ENCODE data around the gene GSTM2.
"Not testable (repeated sequence)": the region's sequence is repeated elsewhere in the genome, so short reads cannot be mapped to it uniquely, and the experiment has no call there.

Gene GSTM2

DNA sequence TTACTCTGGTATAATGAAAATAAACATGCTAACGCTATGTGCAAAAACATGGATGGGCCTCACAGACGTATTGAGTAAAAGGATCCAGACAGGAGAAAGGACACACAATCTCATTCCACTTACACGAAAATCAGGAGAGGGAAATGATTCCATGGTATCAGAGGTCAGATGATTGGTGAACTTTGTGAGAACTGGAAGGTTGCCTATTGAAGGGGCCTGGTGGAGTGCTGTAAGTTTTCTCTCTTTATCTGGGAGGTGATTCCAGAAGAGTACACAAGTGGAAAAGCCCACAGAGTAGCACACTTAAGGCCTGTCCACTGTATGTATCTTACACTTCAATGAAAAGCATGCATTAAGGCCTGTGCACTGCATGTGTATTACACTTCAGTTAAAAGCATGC is 9.6 kb downstream of the GSTM2 start:
- DNase-seq (ENCODE audit: low spot score) = no peak

- DNase-seq (ENCODE audit: low spot score) = not testable (repeated sequence)
Observed at GRCh38 chr1:109678637-109679036, 10.8 kb downstream of the GSTM2 start.

- not testable (repeated sequence) for DNase-seq (ENCODE audit: low spot score)
Observed at GRCh38 chr1:109684777-109685176, 16.9 kb downstream of the GSTM2 start.

GRCh38 chr1:109685399-109685798 is 17.5 kb downstream of the GSTM2 start:
- not testable (repeated sequence) for DNase-seq (ENCODE audit: low spot score)

DNA sequence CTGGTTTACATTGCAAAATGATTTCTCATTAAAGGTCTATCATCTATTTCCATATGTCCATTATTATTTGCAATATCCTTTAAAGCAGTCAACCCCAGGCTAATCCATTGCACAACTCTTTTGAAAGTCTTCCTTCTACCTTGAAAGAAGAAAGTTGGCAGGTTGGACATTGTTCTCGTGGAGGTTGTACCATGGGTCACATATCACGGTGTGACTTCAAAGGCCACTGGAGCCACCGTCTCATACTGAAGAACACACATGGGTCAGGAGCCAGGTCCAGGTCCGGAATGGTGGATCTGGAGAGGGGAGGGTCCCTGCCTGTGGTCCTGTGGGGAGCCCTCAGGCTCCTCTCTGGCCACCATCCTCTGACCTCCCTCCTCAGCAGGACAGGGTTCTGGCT is 18.0 kb downstream of the GSTM2 start:
- DNase-seq (ENCODE audit: low spot score) = not testable (repeated sequence)

- not testable (repeated sequence) for DNase-seq (ENCODE audit: low spot score)
Observed at GRCh38 chr1:109687109-109687508, 19.3 kb downstream of the GSTM2 start.

DNA sequence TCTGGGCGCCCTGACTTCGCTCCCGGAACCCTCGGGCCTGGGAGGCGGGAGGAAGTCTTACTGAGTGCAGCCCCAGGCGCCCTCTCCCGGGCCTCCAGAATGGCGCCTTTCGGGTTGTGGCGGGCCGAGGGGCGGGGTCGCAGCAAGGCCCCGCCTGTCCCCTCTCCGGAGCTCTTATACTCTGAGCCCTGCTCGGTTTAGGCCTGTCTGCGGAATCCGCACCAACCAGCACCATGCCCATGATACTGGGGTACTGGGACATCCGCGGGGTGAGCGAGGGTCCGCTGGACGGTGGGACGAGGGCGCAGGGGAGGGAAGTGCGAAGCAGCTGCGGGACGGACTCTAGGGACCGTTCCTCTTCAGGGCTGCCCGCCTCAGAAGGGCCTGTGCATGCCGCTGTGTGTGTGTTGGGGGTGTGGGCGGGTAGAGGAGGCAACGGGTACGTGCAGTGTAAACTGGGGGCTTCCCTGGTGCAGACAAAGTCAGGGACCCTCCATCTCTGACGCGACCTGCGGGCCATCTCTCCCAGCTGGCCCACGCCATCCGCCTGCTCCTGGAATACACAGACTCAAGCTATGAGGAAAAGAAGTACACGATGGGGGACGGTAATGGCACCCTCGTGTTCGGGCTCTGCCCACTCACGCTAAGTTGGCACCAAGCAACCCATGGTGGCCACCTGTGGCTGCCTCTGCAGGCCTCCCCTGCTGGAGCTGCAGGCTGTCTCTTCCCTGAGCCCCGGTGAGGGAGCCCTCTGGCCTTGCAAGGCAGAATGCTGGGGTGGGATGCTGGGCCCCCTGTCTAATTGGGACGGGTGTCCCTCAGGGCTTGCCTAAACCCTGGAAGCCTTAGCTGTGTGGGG is 20.0 kb downstream of the GSTM2 start, which contains the start of gene GSTM1:
GSTM1 (plus strand) TSS at position 177 of the 859 bp plus-strand sequence; CDS start at position 234, 57 bp downstream.
- DNase-seq (ENCODE audit: low spot score) = no peak

DNA sequence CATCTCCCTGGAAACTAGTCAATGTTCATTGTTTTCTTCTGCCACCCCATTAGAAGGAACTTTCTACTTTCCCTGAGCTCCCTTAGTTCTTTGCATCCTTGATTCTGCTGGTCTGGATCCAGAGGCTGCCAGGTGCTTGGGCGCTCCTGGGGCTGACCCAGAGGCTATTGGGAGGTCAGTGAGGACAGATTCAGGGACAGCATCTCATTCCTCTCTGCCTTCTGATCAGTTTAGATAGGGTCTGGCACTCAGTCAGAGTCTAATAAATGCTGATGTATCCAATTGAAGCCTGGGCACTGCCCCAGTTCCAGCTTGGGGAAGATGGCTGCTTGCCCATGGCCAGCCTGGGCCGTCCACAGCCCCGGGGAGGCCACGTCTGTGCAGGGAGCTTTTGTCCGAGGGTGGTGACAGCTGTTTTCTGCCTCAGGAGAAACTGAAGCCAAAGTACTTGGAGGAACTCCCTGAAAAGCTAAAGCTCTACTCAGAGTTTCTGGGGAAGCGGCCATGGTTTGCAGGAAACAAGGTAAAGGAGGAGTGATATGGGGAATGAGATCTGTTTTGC is 22.1 kb downstream of the GSTM2 start:
- no peak for DNase-seq (ENCODE audit: low spot score)

DNA sequence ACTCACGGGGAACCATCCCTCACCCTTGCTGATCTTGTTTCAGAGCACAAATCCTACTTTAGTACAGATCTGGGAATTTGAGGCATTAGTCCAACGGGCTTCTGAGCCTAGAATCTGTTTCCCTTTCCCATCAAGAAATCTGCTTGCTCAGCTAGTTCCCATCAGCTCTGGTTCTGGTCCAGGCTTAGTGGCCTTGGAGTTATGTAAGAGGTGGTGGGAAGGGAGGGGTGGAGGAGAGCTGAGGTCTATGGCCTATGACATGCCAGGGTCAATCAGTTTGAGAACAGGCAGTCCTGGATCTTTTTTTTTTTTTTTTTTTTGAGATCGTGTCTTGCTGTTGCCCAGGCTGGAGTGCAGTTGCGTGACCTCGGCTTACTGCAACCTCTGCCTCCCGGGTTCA is 23.9 kb downstream of the GSTM2 start:
- DNase-seq (ENCODE audit: low spot score) = no peak

DNA sequence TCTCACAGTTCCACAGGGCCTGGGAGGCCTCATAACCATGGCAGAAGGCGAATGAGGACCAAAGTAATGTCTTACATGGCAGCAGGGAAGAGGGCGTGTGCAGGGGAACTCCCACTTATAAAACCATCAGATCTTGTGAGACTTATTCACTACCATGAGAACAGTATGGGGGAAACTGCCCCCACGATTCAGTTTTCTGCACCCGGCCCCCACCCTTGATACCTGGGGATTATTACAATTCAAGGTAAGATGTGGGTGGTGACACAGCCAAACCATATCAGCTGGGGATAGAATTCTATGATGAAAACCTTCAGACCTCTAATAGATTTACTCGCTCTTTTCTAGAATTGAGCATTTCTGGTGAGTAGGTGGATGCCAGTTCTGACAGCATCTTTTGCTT is 26.5 kb downstream of the GSTM2 start:
- DNase-seq (ENCODE audit: low spot score) = not testable (repeated sequence)

DNA sequence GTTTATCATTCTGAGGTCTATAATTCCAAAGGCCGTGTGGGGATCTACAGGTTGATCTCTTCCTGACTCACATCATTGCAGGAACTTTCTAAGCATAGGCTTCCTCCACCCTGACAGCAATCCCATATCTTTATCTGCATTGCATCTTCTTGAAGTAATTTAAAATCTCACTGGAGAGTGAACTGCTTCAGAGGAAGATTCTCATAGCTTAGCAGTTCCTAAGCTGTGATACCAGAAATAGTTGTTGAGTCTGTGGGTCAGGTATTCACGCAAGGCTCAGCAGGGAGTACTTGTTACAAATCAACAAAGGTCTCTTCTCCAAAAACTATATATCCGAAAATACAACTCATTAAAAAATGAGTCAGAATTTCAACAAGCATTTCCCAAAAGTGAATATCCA is 27.3 kb downstream of the GSTM2 start:
- not testable (repeated sequence) for DNase-seq (ENCODE audit: low spot score)

GRCh38 chr1:109697066-109697465 is 29.2 kb downstream of the GSTM2 start:
- DNase-seq (ENCODE audit: low spot score) = no peak

DNA sequence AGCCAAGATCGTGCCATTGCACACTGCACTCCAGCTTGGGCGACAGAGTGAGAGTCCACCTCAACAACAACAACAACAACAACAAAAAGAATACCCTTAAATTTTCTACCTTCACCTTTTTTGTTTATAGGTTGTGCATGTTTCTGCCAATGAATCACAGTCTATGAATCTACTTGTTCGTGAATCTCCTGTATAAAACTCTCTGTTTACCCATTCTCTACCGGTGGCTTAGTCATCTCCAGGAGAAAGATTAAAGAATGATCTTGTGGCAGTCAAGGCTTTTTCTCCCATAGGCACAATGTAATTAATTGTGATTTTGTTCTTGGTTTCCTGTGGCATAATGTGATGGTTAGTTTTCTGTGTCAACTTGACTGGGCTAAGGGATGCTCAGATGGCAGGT is 30.0 kb downstream of the GSTM2 start:
- DNase-seq (ENCODE audit: low spot score) = not testable (repeated sequence)

DNA sequence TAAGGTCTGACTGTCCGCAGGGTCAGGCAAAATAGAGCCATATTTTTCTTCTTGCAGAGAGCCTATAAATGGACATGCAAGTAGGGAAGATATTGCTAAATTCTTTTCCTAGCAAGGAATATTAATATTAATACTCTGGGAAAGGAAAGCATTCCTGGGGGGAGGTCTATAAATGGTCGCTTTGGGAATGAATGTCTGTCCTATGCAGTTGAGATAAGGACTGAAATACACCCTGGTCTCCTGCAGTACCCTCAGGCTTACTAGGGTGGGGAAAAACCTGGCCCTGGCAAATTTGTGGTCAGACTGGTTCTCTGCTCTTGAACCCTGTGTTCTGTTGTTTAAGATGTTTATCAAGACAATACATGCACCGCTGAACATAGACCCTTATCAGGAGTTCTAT is 35.1 kb downstream of the GSTM2 start:
- DNase-seq (ENCODE audit: low spot score) = not testable (repeated sequence)

DNA sequence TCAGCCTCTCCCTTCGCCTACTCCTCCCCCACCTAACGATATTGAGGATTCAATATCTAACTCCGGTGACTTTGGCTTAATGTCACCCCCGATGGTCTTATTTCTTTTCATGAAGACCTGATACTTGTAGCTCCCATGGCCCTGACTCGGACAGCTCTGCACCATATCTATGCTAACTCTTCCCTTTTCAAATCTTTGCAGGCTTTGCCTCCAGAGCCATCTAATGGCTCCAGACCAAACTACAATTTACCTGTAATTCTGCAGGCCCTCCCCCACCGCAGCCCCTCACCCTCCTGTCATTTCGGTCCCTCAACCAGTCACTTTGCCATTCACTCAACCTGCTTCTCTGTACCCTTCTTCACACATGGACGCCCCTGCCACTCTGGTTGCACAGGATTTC is 36.3 kb downstream of the GSTM2 start:
- peak; percentile 0 for DNase-seq (ENCODE audit: low spot score)

GRCh38 chr1:109705411-109705810 is 37.6 kb downstream of the GSTM2 start:
- DNase-seq (ENCODE audit: low spot score) = no peak

- not testable (repeated sequence) for DNase-seq (ENCODE audit: low spot score)
Observed at GRCh38 chr1:109708949-109709348, 41.1 kb downstream of the GSTM2 start.

GRCh38 chr1:109709822-109710221 is 42.0 kb downstream of the GSTM2 start:
- not testable (repeated sequence) for DNase-seq (ENCODE audit: low spot score)

DNA sequence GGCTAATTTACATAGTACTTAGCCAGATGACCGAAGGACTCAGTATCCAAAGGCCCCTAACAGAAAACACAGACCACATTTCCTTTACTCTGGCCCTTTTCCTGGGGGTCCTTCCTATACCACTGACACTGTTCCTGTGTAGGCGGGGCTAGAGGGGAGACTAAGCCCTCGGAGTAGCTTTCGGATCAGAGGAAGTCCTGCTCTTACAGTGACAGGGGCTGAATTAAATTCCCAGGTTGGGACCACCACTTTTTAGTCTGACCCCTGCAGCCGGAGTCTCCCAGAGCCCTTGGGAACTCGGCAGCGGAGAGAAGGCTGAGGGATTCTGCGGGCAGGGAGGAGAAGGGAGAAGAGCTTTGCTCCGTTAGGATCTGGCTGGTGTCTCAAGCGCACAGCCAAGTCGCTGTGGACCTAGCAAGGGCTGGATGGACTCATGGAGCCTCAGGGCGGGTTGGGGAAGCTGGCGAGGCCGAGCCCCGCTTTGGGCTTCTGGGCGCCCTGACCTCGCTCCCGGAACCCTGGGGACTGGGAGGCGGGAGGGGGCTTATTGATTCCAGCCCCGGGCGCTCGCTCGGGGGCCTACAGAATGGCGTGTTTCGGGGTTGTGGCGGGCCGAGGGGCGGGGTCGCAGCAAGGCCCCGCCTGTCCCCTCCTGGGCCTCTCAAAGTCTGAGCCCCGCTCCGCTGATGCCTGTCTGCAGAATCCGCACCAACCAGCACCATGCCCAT is 43.9 kb downstream of the GSTM2 start, which contains the start of gene GSTM5:
GSTM5 (plus strand) TSS at position 659 of the 728 bp plus-strand sequence; CDS start at position 721, 62 bp downstream.
- peak; percentile 13 for DNase-seq (ENCODE audit: low spot score)

DNA sequence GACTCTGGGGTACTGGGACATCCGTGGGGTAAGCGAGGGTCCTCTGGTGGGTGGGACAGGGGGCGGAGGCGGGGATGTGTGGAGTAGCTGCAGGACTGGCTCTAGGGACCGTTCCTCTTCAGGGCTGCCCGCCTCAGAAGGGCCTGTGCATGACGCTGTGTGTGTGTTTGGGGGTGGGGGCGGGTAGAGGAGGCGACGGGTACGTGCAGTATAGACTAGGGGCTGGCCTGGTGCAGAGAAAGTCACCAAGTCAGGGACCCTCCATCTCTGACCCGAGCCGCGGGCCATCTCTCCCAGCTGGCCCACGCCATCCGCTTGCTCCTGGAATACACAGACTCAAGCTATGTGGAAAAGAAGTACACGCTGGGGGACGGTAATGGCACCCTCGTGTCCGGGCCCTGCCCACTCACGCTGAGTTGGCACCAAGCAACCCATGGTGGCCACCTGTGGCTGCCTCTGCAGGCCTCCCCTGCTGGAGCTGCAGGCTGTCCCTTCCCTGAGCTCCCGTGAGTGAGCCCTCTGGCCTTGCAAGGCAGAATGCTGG is 44.5 kb downstream of the GSTM2 start:
- peak; percentile 0 for DNase-seq (ENCODE audit: low spot score)

GRCh38 chr1:109713636-109714035 is 45.8 kb downstream of the GSTM2 start:
- peak; percentile 0 for DNase-seq (ENCODE audit: low spot score)

- DNase-seq (ENCODE audit: low spot score) = peak; percentile 0
Observed at GRCh38 chr1:109714661-109715372, 47.0 kb downstream of the GSTM2 start.

Measured in AG08395 (cell line).